HG02884 (cell line): Measurements from ENCODE around the gene GADD45A.
A peak's percentile ranks its signal among the peaks of the same experiment; 100 is the strongest.
"Not testable (repeated sequence)": the region's sequence is repeated elsewhere in the genome, so short reads cannot be mapped to it uniquely, and the experiment has no call there.

Experiments used
- ATAC-seq: cut with Tn5 transposase; IDR thresholded peaks from one replicate; pipeline ENCODE4 v1.9.1; 2021; ENCODE audit warnings: mild to moderate bottlenecking, moderate library complexity; ENCODE audit not compliant: unreplicated experiment

The GADD45A gene

GRCh38 chr1:67685067-67685557, at the start of gene GADD45A:
GADD45A (plus strand) TSS chr1:67685201; CDS start chr1:67685495, 294 bp downstream.
- ATAC-seq = peak; percentile 81

GRCh38 chr1:67636146-67636545, 48.9 kb upstream of the GADD45A start:
- ATAC-seq = no peak

- ATAC-seq = no peak
These were observed 45.6 kb upstream of the GADD45A start for GRCh38 chr1:67639361-67639760.

GRCh38 chr1:67642629-67643028, 42.4 kb upstream of the GADD45A start:
- no peak for ATAC-seq

- ATAC-seq = no peak
These were observed 40.4 kb upstream of the GADD45A start for GRCh38 chr1:67644566-67644965.

- no peak for ATAC-seq
These were observed 39.4 kb upstream of the GADD45A start for GRCh38 chr1:67645495-67646144.

GRCh38 chr1:67646145-67647035, 38.6 kb upstream of the GADD45A start:
- no peak for ATAC-seq

GRCh38 chr1:67647036-67647798, 37.8 kb upstream of the GADD45A start:
- ATAC-seq = no peak

- ATAC-seq = no peak
These were observed 37.1 kb upstream of the GADD45A start for GRCh38 chr1:67647814-67648358.

GRCh38 chr1:67648582-67649326, 36.2 kb upstream of the GADD45A start:
- no peak for ATAC-seq

GRCh38 chr1:67650061-67650460, 34.9 kb upstream of the GADD45A start:
- no peak for ATAC-seq

GRCh38 chr1:67651031-67651430, 34.0 kb upstream of the GADD45A start:
- ATAC-seq = no peak

- no peak for ATAC-seq
These were observed 32.2 kb upstream of the GADD45A start for GRCh38 chr1:67652800-67653199.

- ATAC-seq = no peak
These were observed 31.7 kb upstream of the GADD45A start for GRCh38 chr1:67653304-67653703.

GRCh38 chr1:67655581-67655980, 29.4 kb upstream of the GADD45A start:
- ATAC-seq = no peak

GRCh38 chr1:67657152-67657551, 27.8 kb upstream of the GADD45A start:
- not testable (repeated sequence) for ATAC-seq

GRCh38 chr1:67659229-67659628, 25.8 kb upstream of the GADD45A start:
- no peak for ATAC-seq

- ATAC-seq = no peak
These were observed 22.1 kb upstream of the GADD45A start for GRCh38 chr1:67662884-67663283.

- no peak for ATAC-seq
These were observed 21.0 kb upstream of the GADD45A start for GRCh38 chr1:67664048-67664447.

- ATAC-seq = not testable (repeated sequence)
These were observed 19.7 kb upstream of the GADD45A start for GRCh38 chr1:67665307-67665706.
